Left lobe of liver (tissue), 2 donors: Measurements from ENCODE around the gene EBP. TPM values are rescaled to one million over a fixed set of nuclear protein-coding genes. Genes with fewer than 3 reads are reported as not detected.
"Not testable (repeated sequence)": the region's sequence is repeated elsewhere in the genome, so short reads cannot be mapped to it uniquely, and the experiment has no call there.

ENCODE experiments used
- ATAC-seq: fragments of 200-7000 bp; cut with Tn5 transposase; one replicate; pipeline ENCODE4 v1.9.1; 2020; ENCODE audit warnings: mild to moderate bottlenecking, moderate library complexity
- DNase-seq: peaks from one replicate; pipeline ENCODE4 v3.0.0-alpha.2; 2020; ENCODE audit warnings: low spot score
- total RNA-seq: library from RNA; stranded (reverse); gene quantifications from one replicate; pipeline ENCODE4 v1.2.1, GENCODE V29; 2021
- donor health status: DM: no; HTN: no; CAD: no; lungs with moderate emphysema.
- donor health status: DM: no; HTN: yes; CAD: no.

The EBP gene
- total RNA-seq, 1 donor from 2014 or later: 267 TPM

DNA sequence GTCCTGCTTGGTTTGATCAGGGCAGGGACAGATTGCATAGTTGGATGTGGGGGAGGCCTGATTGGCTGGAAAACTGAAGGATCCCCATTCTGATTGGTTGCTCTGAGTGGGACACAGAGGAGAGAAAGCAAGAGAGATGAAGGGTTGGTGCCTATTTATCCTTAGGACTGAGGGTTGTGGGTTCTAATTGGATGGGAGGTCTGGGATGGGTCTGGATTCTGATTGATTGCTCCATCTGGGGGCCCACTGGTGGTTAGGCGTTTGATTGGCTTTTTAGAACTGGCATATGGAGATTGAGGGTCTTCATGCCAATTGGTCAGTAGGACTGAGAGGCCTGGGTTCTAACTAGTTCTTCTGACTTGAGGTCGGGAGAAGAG lies 644 bp upstream of the EBP start:
- ATAC-seq (no peak), DNase-seq (no peak)

DNA sequence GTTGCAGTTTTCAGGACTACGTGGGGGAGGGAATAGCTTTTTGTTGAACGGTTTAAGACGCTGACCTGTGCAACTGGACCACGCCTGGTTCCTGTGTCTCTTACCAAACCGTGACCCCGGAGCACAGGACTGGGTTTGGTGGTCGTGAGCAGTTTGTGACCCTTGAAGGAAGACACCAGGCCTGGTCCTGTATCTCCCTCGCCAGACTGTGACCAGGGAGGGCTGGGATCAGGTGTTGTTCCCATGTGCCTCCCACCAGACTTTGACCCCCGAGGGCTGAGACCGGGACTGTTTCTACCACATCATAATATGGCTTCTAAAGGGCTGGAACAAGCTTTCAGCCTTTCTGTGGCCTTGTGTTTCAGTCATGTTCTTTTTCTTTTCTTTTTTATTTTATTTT lies 683 bp downstream of the EBP start:
- ATAC-seq (peak; percentile 76), DNase-seq (peak; percentile 72)

DNA sequence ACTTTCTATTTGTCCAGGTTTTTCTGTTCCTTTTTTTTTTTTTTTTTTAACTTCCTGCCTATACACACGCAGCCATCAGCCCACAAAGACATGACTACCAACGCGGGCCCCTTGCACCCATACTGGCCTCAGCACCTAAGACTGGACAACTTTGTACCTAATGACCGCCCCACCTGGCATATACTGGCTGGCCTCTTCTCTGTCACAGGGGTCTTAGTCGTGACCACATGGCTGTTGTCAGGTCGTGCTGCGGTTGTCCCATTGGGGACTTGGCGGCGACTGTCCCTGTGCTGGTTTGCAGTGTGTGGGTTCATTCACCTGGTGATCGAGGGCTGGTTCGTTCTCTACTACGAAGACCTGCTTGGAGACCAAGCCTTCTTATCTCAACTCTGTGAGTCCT lies 2.1 kb downstream of the EBP start:
- DNase-seq (no peak), ATAC-seq (no peak)

DNA sequence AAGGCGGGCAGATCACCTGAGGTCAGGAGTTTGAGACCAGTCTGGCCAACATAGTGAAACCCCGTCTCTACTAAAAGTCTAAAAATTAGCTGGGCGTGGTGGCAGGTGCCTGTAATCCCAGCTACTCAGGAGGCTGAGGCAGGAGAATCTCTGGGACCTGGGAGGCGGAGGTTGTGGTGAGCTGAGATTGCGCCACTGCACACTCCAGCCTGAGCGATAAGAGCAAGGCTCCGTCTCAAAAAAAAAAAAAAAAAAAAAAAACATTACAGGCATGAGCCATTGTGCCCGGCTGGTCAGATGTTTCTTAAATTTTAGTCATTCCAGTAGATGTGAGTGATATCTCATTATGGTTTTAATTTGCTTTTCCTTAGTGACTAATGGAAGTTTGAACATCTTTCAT lies 4.2 kb downstream of the EBP start:
- not testable (repeated sequence) for DNase-seq, ATAC-seq

DNA sequence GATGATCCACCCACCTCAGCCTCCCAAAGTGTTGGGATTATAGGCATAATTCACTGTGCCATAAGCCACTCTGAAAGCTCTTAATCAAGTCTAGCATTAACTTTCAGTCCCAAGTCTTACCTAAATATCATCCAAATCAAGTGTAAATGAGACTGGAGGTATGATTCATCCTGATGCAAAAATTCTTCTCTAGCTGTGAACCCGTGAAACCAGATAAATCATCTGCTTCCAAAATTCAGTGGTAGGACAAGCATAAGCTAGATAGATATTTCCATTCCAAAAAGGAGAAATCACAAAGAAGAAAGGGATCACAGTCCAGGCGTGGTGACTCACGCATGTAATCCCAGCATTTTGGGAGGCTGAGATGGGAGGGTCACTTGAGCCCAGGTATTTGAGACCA lies 9.1 kb downstream of the EBP start:
- DNase-seq (no peak), ATAC-seq (no peak)

DNA sequence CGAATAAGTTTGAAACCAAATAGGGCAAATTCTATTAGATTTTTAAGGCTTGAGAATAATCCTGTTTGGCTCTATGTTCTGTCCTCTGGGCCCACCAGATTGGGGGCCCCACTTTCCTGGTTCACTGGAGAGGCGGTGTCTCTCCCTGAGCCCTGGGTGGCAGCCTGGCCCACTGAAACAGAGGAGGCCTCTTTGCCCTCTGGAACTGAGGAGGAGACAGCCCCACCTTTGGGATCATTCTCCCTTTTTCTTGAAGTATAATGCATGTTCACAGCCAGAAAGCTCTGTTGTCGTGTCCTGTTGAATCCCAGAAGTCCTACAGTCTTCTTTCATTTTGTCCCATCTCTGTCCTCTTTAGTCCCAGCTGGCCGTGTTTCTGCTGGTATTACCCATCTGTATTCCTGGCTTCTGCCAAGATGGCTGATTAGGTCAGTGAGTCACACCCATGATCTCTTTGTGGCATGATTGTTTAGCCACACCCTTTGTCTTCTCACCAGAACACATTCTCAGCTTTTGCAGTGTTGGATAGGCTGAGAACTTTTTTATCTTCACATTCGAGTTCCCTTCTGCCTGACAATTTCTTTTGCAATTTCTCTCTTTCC lies 9.9 kb downstream of the EBP start:
- no peak for ATAC-seq
- no peak for DNase-seq

DNA sequence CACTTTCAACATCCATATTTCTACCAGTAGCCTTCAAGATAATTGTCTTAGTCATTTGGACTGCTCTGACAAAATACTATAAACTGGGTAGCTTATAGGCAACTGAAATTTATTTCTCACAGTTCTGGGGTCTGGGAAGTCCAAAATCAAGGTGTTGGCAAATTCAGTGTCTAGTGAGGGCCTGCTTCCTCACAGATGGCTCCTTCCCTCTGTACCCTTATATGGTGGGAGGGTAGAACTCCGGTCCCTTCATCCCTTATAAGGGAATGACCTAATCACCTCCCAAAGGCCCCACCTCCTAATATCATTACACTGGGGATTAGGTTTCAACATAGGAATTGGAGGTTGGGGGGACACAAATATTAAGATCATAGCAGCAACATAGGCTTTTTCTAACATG lies 10.6 kb downstream of the EBP start:
- DNase-seq (no peak), ATAC-seq (no peak)

DNA sequence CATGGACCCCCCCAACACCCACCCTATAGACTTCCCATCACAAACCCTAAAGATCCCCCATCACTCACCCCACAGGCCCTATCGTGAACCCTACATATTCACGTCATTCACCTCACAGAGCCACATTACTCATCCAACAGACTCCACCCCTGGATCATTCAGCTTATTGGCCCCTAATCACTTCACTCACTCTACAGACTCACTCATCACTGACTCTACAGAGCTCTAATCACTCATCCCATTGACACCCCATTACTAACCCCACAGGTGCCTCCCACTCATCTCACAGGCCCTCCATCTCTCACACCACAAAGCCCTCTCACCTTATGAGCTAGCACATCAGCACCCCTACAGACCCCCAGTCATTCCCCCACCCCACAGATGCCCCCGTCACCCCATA lies 11.6 kb downstream of the EBP start:
- no peak for DNase-seq
- no peak for ATAC-seq

DNA sequence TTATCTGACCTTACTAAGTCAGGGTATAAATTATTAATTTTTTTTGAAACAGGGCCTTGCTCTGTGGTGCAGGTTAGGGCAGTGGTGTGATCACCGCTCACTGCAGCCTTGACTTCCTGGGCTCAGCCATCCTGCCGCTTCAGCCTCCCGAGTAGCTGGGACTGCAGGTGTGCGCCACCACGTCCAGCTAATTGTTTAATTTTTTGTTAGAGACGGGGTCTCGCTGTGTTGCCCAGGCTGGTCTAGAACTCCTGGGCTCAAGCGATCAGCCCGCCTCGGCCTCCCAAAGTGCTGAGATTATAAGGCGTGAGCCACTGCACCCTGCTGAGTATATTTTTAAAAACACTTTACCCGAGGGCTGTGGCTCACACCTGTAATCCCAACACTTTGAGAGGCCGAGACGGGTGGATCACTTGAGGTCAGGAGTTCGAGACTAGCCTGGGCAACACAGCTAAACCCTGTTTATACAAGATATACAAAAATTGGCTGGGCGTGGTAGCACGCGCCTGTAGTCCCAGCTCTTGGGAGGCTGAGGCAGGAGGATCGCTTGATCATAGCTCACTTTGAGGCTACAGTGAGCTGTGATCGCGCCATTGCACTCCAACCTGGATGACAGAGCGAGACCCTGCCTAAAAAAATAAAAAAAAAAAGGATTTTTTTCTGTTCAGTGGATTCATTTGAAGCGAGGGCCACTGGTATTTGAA lies 17.2 kb downstream of the EBP start:
- ATAC-seq (no peak), DNase-seq (no peak)

DNA sequence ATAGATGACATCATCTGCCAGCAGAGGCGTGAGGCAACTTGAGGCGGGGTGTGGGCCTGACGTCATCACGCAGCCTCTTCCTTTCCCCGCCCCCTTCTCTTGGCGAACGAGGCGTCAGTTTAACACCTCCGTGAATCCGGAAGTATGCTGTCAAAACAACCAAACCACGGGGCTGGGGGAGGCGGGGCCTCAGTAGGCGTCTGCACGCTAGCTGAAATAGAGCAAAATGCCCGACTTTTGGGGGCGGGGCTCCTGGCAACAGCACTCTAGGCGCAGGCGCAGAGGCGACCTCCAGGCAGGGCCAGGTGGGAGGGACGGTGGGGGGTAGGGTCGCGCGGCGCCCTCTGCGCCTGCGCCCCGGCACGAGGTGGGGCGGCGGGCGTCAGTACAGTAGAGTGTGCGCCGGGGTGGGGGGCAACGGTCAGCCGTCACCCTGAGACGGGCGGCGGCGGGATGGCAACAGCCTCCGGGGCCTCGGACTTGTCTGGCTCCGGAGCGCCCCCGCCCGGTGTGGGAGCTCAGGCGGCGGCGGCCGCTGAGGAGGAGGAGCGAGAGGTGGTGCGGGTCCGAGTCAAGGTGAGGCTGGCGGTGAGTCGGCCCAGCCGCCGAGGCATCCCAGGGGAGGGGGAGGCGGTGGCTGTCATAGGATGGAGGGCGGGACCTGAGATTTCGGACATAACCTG lies 17.9 kb downstream of the EBP start, which contains the start of gene TBC1D25:
Gene TBC1D25 (plus strand): TSS at position 370 of the 683 bp plus-strand sequence. CDS start 84 bp downstream, at position 454.
- ATAC-seq: peak; percentile 95

DNA sequence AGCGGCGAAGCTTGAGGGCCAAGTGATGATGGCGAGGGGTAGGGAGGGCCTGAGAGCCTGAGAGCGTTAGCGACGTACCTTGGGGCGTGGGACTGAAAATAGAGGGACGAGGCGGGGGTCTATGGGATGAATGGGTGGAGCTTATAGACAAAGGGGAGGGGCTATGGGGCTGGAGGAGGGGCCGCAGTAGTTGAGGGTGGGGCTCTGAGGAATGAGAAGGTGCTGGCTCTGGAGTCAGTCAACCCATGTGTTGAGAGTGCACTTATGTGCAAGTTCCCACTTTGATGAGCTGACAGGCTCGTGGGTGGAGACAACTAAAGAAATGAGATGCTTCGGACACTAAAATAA lies 18.4 kb downstream of the EBP start:
- ATAC-seq (peak; percentile 64), DNase-seq (no peak)

More for the DNA sequence above, 17.9 kb downstream of the EBP start, which contains the start of gene TBC1D25:
- DNase-seq: peak; percentile 95

DNA sequence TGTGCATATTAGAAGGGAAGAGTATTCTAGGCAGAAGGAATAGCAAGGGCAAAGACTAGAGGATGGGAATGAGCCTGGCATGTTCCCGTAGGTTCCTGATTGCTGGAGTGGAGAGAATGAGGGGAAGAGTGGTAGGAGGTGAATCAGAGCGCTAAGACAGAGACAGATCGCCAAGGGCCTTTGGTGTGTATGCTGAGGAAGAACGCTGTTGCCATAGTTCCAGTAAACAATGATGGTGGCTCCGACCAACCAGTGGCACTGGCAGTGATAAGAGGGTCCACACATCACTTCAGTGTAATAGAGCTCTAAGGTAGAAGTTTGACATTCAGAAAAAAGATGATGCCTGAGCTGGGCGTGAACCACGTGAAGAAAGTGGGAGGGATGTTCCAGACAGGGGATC lies 18.9 kb downstream of the EBP start:
- no peak for ATAC-seq
- no peak for DNase-seq

DNA sequence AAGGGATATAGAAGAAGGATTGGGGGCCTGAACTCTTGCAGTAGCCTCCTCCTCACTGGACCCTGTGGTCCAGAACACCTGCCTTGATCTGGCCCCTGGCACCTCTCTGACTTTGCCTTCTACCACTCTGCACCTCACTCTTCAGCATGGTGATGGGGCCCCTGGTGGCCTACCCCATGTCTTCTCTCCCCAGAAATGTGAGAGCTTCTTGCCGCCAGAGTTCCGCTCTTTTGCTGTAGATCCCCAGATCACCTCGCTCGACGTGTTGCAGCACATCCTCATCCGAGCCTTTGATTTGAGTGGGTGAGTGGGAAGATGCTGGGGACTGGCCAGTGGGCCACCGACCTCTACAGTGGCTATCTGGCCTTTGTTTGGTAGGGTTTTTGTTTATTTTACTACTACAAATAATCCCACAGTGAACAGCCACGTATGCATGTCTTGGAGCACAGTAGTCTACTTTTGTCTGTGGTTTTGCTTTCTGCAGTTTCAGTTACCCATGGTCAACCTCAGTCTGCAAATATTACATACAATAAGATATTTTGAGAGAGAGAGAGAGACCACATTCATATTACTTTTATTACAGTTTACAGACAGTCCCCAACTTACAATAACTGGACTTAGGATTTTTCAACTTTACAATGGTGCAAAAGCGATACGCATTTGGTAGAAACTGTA lies 19.7 kb downstream of the EBP start:
- DNase-seq: no peak
- ATAC-seq: no peak

DNA sequence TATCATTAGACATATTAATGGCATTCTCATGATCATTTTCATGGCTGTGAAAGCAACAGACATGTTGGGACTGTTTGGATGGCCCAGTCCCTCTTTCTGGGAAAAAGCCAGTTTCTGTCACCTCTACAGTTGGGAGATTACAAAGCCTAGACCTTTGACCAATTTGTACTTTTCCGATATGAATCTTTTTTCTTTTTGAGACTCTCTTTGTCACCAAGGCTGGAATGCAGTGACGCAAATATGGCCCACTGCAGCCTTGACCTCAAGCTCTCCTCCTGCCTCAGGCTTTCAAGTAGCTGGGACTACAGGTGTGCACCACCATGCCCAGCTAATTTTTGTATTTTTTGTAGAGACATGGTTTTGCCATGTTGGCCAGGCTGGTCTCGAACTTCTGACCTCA lies 27.3 kb downstream of the EBP start:
- ATAC-seq (no peak), DNase-seq (no peak)

DNA sequence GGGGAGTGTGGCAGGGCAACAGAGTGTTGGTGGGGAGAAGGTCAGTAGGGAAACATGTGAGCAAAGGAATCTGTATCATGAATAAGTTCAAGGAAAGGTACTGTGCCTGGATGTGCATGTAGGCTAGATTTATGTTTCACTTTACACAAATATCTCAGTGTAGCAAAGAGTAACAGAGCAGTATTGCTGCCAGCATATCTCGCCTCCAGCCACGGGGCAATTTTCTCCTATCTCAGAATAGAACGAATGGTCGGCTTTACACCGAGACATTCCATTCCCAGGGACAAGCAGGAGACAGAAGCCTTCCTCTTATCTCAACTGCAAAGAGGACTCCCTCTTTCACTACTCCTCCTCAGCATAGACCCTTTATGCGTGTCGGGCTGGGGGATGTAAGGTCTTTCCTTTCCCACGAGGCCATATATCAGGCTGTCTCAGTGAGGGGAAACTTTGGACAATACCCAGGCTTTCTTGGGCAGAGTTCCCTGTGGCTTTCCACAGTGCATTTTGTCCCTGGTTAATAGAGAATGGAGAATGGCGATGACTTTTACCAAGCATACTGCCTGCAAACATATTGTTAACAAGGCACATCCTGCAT lies 34.2 kb downstream of the EBP start:
- not testable (repeated sequence) for ATAC-seq, DNase-seq

DNA sequence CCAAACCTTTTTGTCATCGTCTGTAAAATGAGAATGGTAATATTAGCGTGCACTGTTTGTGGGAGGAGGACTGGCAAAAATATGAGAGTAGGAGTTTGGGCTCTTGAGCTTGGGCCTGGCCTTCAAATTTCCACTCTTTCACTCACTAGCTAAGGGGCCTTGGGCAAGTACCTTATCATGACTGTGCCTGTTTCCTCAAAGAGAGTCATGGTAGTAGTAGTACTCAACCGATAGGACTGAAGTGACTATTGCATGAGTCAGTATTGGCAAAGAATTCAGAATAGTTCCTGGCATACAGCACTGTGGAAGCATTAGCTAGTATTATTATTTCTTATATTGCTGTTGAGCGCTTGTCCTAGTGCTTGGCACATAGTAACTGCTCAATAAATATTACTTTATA lies 36.7 kb downstream of the EBP start:
- DNase-seq (no peak), ATAC-seq (no peak)

DNA sequence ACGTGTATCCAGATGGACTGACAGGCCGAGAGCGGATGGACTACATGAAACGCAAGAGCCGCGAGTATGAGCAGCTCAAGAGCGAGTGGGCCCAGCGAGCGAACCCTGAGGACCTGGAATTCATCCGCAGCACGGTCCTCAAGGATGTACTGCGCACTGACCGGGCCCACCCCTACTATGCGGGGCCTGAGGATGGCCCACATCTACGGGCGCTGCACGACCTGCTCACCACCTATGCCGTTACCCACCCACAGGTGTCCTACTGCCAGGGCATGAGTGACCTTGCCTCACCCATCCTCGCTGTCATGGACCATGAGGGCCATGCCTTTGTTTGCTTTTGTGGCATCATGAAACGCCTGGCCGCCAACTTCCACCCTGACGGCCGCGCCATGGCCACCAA lies 38.0 kb downstream of the EBP start:
- ATAC-seq: no peak
- no peak for DNase-seq

DNA sequence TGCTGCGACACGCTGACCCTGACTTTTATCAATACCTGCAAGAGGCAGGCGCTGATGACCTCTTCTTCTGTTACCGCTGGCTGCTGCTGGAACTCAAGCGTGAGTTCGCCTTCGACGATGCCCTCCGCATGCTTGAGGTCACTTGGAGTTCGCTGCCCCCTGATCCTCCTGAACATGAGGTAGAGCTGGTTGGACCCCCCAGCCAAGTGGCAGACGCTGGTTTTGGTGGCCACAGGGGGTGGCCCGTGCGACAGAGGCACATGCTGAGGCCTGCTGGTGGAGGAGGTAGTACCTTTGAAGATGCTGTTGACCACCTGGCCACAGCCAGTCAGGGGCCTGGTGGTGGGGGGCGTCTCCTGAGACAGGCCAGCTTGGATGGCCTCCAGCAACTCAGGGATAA lies 38.4 kb downstream of the EBP start:
- ATAC-seq (no peak), DNase-seq (no peak)

DNA sequence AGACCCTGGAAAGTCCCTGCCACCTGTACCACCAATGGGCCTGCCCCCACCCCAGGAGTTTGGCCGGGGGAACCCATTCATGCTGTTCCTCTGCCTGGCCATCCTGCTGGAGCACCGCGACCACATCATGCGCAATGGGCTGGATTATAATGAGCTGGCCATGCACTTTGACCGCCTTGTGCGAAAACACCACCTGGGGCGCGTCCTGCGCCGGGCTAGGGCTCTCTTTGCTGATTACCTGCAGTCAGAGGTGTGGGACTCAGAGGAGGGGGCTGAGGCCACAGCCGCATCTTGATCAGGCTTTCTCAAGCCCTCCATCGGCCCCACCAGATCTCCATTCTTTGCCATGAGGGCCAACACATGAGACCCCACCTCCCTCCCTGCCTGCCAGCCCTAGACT lies 39.1 kb downstream of the EBP start:
- ATAC-seq (no peak), DNase-seq (no peak)

DNA sequence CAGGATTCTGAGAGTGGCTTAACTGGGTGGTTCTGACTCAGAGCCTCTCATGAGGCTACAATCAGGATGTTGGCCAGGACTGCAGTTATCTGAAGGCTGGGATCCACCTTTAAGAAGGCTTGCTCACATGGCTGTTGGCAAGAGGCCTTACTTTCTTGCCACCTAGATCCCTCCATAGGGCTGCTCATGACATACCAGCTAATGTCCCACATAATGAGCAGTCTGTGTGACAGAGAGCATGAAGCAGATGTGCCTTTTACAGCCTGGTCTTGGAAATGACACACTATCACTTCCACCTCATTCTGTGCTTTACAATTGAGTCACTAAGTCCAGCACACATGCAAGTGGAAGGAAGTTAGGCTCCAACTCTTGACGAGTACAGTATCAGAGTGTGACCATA lies 48.4 kb downstream of the EBP start:
- ATAC-seq (no peak), DNase-seq (no peak)

DNA sequence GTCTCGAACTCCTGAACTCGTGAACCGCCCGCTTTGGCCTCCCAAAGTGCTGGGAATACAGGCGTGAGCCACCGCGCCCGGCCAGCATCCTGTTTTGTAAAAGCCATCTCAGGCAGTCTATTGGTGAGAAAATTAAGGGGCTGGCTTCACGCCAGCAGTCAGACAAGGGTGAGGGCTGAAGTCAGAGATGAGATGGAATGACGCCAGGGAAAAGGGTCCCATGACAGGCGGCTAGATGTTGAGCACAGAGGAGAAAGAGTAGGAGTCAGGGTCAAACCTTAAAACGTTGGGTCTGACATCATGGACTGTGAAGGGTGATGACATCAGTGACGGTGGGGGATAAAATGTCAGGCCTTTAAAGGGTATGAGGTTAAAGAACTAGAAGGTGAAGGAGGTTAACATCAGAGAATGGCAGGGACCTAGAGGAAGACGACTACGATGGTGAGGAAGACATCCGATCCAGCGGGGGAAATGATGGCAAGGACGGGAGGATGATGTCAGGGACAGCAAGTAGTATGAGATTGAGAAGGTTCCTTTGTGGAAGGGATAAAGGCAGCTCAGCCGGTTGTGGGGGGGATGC lies 52.2 kb downstream of the EBP start:
- ATAC-seq (no peak), DNase-seq (peak; percentile 53)
